H1 (cell line): Measurements from ENCODE around the gene SPAG4. TPM values are rescaled to one million over a fixed set of nuclear protein-coding genes. Genes with fewer than 3 reads are reported as not detected.

Experiments used
- CTCF ChIA-PET: fragments of 300-600 bp; sonication (Branson Sonifier 250); formaldehyde crosslinking; loops from one replicate; lab custom pipeline; 2021; ENCODE audit not compliant: partially characterized antibody; lab: Charles Lee
- POLR2A ChIA-PET: fragments of 300-600 bp; sonication (Branson Sonifier 250); formaldehyde crosslinking; loops from one replicate; lab custom pipeline; 2021; ENCODE audit warnings: inconsistent platforms; ENCODE audit not compliant: partially characterized antibody; lab: Charles Lee
- DNase-seq, 2 experiments: peaks; one replicate each; pipeline versions ENCODE4 v3.0.0 to v3.0.0-alpha.2; 2010 to 2022; ENCODE audit warnings: low spot score in 2 of 2, low read depth in 1 of 2, mixed read lengths in 1 of 2
- FAIRE-seq: peaks from 2 replicates; lab custom pipeline; 2011; peaks lifted over from hg19 to GRCh38; lab: Jason Lieb, UNC
- H2AFZ ChIP-seq: 2 replicates; pipeline ENCODE4 v1.8.1; 2012; ENCODE audit warnings: low read length, inconsistent platforms
- H2AK5ac ChIP-seq: 2 replicates; pipeline ENCODE4 v1.6.1; 2013; ENCODE audit warnings: low read depth, low read length
- H2BK120ac ChIP-seq: replicated peaks from 2 replicates; pipeline ENCODE3; 2013; ENCODE audit warnings: low read depth, low read length, inconsistent platforms
- H2BK12ac ChIP-seq: 2 replicates; pipeline ENCODE4 v1.6.1; 2013; ENCODE audit warnings: low read depth, low read length
- H2BK15ac ChIP-seq: 2 replicates; pipeline ENCODE4 v1.6.1; 2013; ENCODE audit warnings: low read length
- H2BK20ac ChIP-seq: 2 replicates; pipeline ENCODE4 v1.6.1; 2013; ENCODE audit warnings: low read length
- H2BK5ac ChIP-seq: 2 replicates; pipeline ENCODE4 v1.6.1; 2013; ENCODE audit warnings: low read depth, low read length
- H3K14ac ChIP-seq: 2 replicates; pipeline ENCODE4 v1.6.1; 2013; ENCODE audit warnings: inconsistent platforms; ENCODE audit not compliant: insufficient read length
- H3K18ac ChIP-seq: 2 replicates; pipeline ENCODE4 v1.6.1; 2013; ENCODE audit warnings: low read length; ENCODE audit errors: extremely low read depth
- H3K23ac ChIP-seq: 2 replicates; pipeline ENCODE4 v1.6.1; 2013; ENCODE audit warnings: inconsistent platforms; ENCODE audit not compliant: insufficient read length
- H3K23me2 ChIP-seq: 2 replicates; pipeline ENCODE4 v1.6.1; 2013; ENCODE audit warnings: low read depth, low read length
- H3K27ac ChIP-seq: 2 replicates; pipeline ENCODE4 v1.6.1; 2011; ENCODE audit warnings: low read depth, low read length, inconsistent platforms
- H3K27me3 ChIP-seq, 4 experiments: replicated peaks in 1 of 4; 1 replicate in 1 of 4; 2 replicates in 3 of 4; pipeline versions ENCODE4 v1.6.1 to v1.8.1; 2011 to 2013; ENCODE audit warnings: low read length in 3 of 4, mild to moderate bottlenecking in 3 of 4, inconsistent platforms in 2 of 4, mixed read lengths in 2 of 4, moderate library complexity in 1 of 4; ENCODE audit not compliant: control insufficient read depth in 3 of 4, insufficient read depth in 3 of 4; ENCODE audit errors: extremely low read depth in 1 of 4
- H3K36me3 ChIP-seq, 4 experiments: 2 replicates each; pipeline versions ENCODE4 v1.6.1 to v1.8.1; 2011 to 2013; ENCODE audit warnings: mild to moderate bottlenecking in 4 of 4, low read length in 3 of 4, moderate library complexity in 2 of 4, control low read depth in 1 of 4, inconsistent platforms in 1 of 4; ENCODE audit not compliant: insufficient read depth in 4 of 4, control insufficient read depth in 2 of 4
- H3K4ac ChIP-seq: replicated peaks from 2 replicates; pipeline ENCODE3; 2013; ENCODE audit warnings: low read length, low read depth, mixed read lengths, inconsistent platforms; ENCODE audit not compliant: insufficient read length
- H3K4me1 ChIP-seq, 4 experiments: replicated peaks in 1 of 4; 1 replicate in 1 of 4; 2 replicates in 3 of 4; pipeline versions ENCODE4 v1.6.1 to v1.8.1; 2011 to 2013; ENCODE audit warnings: low read length in 3 of 4, inconsistent platforms in 2 of 4, mixed read lengths in 1 of 4; ENCODE audit not compliant: insufficient read depth in 4 of 4, control insufficient read depth in 3 of 4
- H3K4me2 ChIP-seq, 2 experiments: 2 replicates each; pipeline versions ENCODE4 v1.6.1 to v1.8.1; 2011 to 2013; ENCODE audit warnings: low read depth in 2 of 2, low read length in 2 of 2, control low read depth in 1 of 2, inconsistent platforms in 1 of 2, mild to moderate bottlenecking in 1 of 2; ENCODE audit not compliant: insufficient read depth in 1 of 2
- H3K4me3 ChIP-seq, 4 experiments: fragments of 200-600, 300-600 bp in 1 of 4; sonication (generic), shearing (Covaris generic), sonication (Bioruptor Twin) in 1 of 4; 2 replicates each; pipeline versions ENCODE4 v1.5.1 to v1.8.1; 2011 to 2016; ENCODE audit warnings: low read length in 4 of 4, low read depth in 3 of 4, control low read depth in 2 of 4, inconsistent platforms in 2 of 4, mild to moderate bottlenecking in 2 of 4, mixed read lengths in 1 of 4, moderate library complexity in 1 of 4; ENCODE audit not compliant: insufficient read depth in 2 of 4; ENCODE audit errors: extremely low read depth in 1 of 4
- H3K56ac ChIP-seq: replicated peaks from 2 replicates; pipeline ENCODE3; 2013; ENCODE audit warnings: low read depth, mild to moderate bottlenecking, mixed read lengths, low read length, inconsistent platforms; ENCODE audit not compliant: insufficient read length
- H3K79me1 ChIP-seq: 2 replicates; pipeline ENCODE4 v1.6.1; 2013; ENCODE audit warnings: low read depth, low read length, control low read depth
- H3K79me2 ChIP-seq, 2 experiments: 2 replicates each; pipeline versions ENCODE4 v1.6.1 to v1.8.1; 2012 to 2013; ENCODE audit warnings: low read length in 2 of 2, mild to moderate bottlenecking in 2 of 2, inconsistent platforms in 1 of 2; ENCODE audit not compliant: insufficient read depth in 2 of 2, control insufficient read depth in 1 of 2
- H3K9ac ChIP-seq, 4 experiments: replicated peaks in 1 of 4; 1 replicate in 1 of 4; 2 replicates in 3 of 4; pipeline versions ENCODE4 v1.6.1 to v1.8.1; 2011 to 2013; ENCODE audit warnings: low read depth in 3 of 4, low read length in 3 of 4, control low read depth in 2 of 4, mild to moderate bottlenecking in 2 of 4, moderate library complexity in 2 of 4, inconsistent platforms in 1 of 4; ENCODE audit errors: extremely low read depth in 1 of 4
- H3K9me3 ChIP-seq, 2 experiments: 2 replicates each; pipeline versions ENCODE4 v1.6.1 to v1.8.1; 2012 to 2013; ENCODE audit warnings: mild to moderate bottlenecking in 2 of 2, moderate library complexity in 2 of 2, control low read depth in 1 of 2, inconsistent platforms in 1 of 2, low read depth in 1 of 2, low read length in 1 of 2, mixed read lengths in 1 of 2; ENCODE audit not compliant: insufficient read depth in 2 of 2
- H4K20me1 ChIP-seq, 2 experiments: replicated peaks in 1 of 2; 2 replicates each; pipeline versions ENCODE3 to v1.8.1; 2011 to 2013; ENCODE audit warnings: inconsistent platforms in 2 of 2, low read length in 2 of 2, mild to moderate bottlenecking in 1 of 2; ENCODE audit not compliant: insufficient read depth in 2 of 2, control insufficient read depth in 1 of 2
- H4K5ac ChIP-seq: 2 replicates; pipeline ENCODE4 v1.6.1; 2013; ENCODE audit warnings: low read length, low read depth, mixed read lengths, inconsistent platforms; ENCODE audit not compliant: insufficient read length
- H4K8ac ChIP-seq: 2 replicates; pipeline ENCODE4 v1.8.0; 2013; ENCODE audit warnings: mild to moderate bottlenecking, moderate library complexity, low read length, inconsistent platforms; ENCODE audit not compliant: insufficient read depth; ENCODE audit errors: extremely low read depth
- H4K91ac ChIP-seq: replicated peaks from 2 replicates; pipeline ENCODE3; 2013; ENCODE audit warnings: low read length, mixed read lengths, inconsistent platforms; ENCODE audit not compliant: insufficient read length
- CREB1 ChIP-seq: IDR thresholded peaks from 2 replicates; pipeline ENCODE4 v1.6.1; 2012; ENCODE audit warnings: inconsistent platforms
- GTF2F1 ChIP-seq: IDR thresholded peaks from 2 replicates; pipeline ENCODE4 v1.6.1; 2012; ENCODE audit warnings: low read depth, low read length, improper control_type of control experiment, borderline replicate concordance
- RAD21 ChIP-seq, 2 experiments: IDR thresholded peaks in 1 of 2; conservative IDR thresholded peaks in 1 of 2; 2 replicates each; pipeline ENCODE4 v1.6.1; 2011; ENCODE audit warnings: low read depth in 2 of 2, low read length in 2 of 2, improper control_type of control experiment in 1 of 2, inconsistent platforms in 1 of 2, mild to moderate bottlenecking in 1 of 2, moderate library complexity in 1 of 2
- TCF12 ChIP-seq: IDR thresholded peaks from 2 replicates; pipeline ENCODE4 v1.6.1; 2011; ENCODE audit warnings: low read depth, mild to moderate bottlenecking, low read length
- TEAD4 ChIP-seq: IDR thresholded peaks from 2 replicates; pipeline ENCODE4 v1.6.1; 2012; ENCODE audit warnings: low read depth, low read length, inconsistent platforms, mixed read lengths
- WGBS, 2 experiments: shearing (Covaris generic) in 1 of 2; methylation state at CpG; one replicate each; pipeline versions ENCODE4 v1.1.6 to v1.1.7; 2013 to 2015; ENCODE audit warnings: low lambda C conversion rate in 2 of 2, mixed read lengths in 2 of 2, inconsistent platforms in 1 of 2, low coverage in 1 of 2, missing lambda C conversion rate in 1 of 2; ENCODE audit not compliant: insufficient replicate concordance in 2 of 2, insufficient coverage in 1 of 2, insufficient read length in 1 of 2; ENCODE audit errors: extremely low coverage in 1 of 2, missing lambda C conversion rate in 1 of 2; 5-methylcytosine and 5-hydroxymethylcytosine counted together
- polyA plus RNA-seq, 7 experiments: library from polyadenylated mRNA; depleted of rRNA in 3 of 7; stranded (reverse) in 5 of 7; unstranded in 2 of 7; fragments of >200 nt in 5 of 7; fragments of 200-250 nt in 2 of 7; gene quantifications; 1 replicate in 5 of 7; 2 replicates in 1 of 7; 4 replicates in 1 of 7; pipeline versions ENCODE4 v1.2.1 to v1.2.3, GENCODE V29; 2011 to 2013; ENCODE audit warnings: missing spikeins in 2 of 7, mixed read lengths in 2 of 7
- total RNA-seq: library from RNA; stranded (reverse); fragmentation: NEBNext Ultra II Directional; extraction: Animal tissue kit (Norgen Biotek cat#: 25700); gene quantifications from 2 replicates; pipeline ENCODE4 v1.2.1, GENCODE V29; 2021
- TF ChIP-seq, protein P1 (sequence below), 3 experiments: IDR thresholded peaks; 1 replicate in 2 of 3; 2 replicates in 1 of 3; pipeline versions ENCODE4 v1.5.1 to v1.6.1; 2011; ENCODE audit warnings: low read length in 3 of 3, mild to moderate bottlenecking in 3 of 3, inconsistent platforms in 2 of 3, low read depth in 1 of 3, moderate library complexity in 1 of 3; ENCODE audit not compliant: insufficient read depth in 1 of 3; ENCODE audit errors: control extremely low read depth in 1 of 3
- TF ChIP-seq, protein P2 (sequence below): IDR thresholded peaks from 2 replicates; pipeline ENCODE4 v1.6.1; 2011; ENCODE audit warnings: low read depth, mild to moderate bottlenecking, low read length; ENCODE audit not compliant: insufficient read depth

The SPAG4 gene
- total and polyA plus RNA-seq, 2 of the 8 experiments (the other 6 are each of a cell fraction or from before 2014, with no cell fraction given) = 2.4 to 6.0 TPM

- WGBS, 2 experiments = 40% methylated on average over 2 of the region's 2 CpGs; no CpG with 5 or more reads in 1 of the 2 experiments
- ChIA-PET POLR2A (interaction anchor here (0.6 to 1.5 kb wide), 4 partner anchors 10 to 97 kb away, joined by 3 read pairs; no protein-coding TSS in a partner anchor), CTCF (interaction anchor here (0.6 to 2.1 kb wide), 11 partner anchors 10 to 98 kb away, joined by 3 to 20 read pairs (median 5); no protein-coding TSS in a partner anchor)
- H2BK5ac ChIP-seq = no peak overlapping the region
- no peaks in the 10 kb centered on the region for H3K36me3 ChIP-seq
- DNase-seq (no peak), FAIRE-seq (peak; percentile 81)
- no peaks in the 10 kb centered on the region for H3K79me2 ChIP-seq
- H3K27me3 ChIP-seq = no peaks in the 10 kb centered on the region
- no peak overlapping the region for H2AK5ac ChIP-seq
- H2BK12ac ChIP-seq = 0 out of 2 replicates have a peak overlapping the region, but pooled peaks have one; percentile 60
- H3K4me2 ChIP-seq = no peak overlapping the region
- H3K23ac ChIP-seq = no peak overlapping the region
- no peaks in the 10 kb centered on the region for H4K20me1 ChIP-seq
- H3K9me3 ChIP-seq = 0 out of 4 replicates have a peak, but pooled peaks cover 0 to 2% of the 10 kb centered on the region in 2 experiments
- H2BK20ac ChIP-seq = no peak overlapping the region
- H2BK15ac ChIP-seq = no peak overlapping the region
- H3K79me1 ChIP-seq = no peaks in the 10 kb centered on the region
- H3K14ac ChIP-seq = no peak overlapping the region
- no peak overlapping the region for H2AFZ ChIP-seq
- H2BK120ac ChIP-seq = no peak overlapping the region
- no peak overlapping the region for H3K18ac ChIP-seq
- no peaks in the 10 kb centered on the region for H3K23me2 ChIP-seq
- H4K91ac ChIP-seq = no peak overlapping the region
- no peak overlapping the region for H4K5ac ChIP-seq
- no peak overlapping the region for H3K4ac ChIP-seq
- no peaks in the 10 kb centered on the region for H3K4me1 ChIP-seq
- H3K27ac ChIP-seq = no peak overlapping the region
- no peak overlapping the region for H3K56ac ChIP-seq
- no peak overlapping the region for H3K4me3 ChIP-seq
- H3K9ac ChIP-seq = no peak overlapping the region; a peak in 1 of 7 replicates
- H4K8ac ChIP-seq = no peak overlapping the region
- TF ChIP-seq TEAD4 (peak; percentile 76; the same call in 1 of the 2 replicates), CREB1 (peak; percentile 40; the same call in 1 of the 2 replicates), RAD21 (IDR thresholded peaks at IDR 0.05 in 1 of 2, conservative IDR thresholded peaks at IDR 0.05 in 1 of 2; ENCODE audit: low read depth in 2 of 2, low read length in 2 of 2) (peak; percentile 47 to 66), GTF2F1 (no peak), TCF12 (0 out of 2 replicates have a peak, but pooled peaks have one; percentile 53)
- TF ChIP-seq, protein P1, sequence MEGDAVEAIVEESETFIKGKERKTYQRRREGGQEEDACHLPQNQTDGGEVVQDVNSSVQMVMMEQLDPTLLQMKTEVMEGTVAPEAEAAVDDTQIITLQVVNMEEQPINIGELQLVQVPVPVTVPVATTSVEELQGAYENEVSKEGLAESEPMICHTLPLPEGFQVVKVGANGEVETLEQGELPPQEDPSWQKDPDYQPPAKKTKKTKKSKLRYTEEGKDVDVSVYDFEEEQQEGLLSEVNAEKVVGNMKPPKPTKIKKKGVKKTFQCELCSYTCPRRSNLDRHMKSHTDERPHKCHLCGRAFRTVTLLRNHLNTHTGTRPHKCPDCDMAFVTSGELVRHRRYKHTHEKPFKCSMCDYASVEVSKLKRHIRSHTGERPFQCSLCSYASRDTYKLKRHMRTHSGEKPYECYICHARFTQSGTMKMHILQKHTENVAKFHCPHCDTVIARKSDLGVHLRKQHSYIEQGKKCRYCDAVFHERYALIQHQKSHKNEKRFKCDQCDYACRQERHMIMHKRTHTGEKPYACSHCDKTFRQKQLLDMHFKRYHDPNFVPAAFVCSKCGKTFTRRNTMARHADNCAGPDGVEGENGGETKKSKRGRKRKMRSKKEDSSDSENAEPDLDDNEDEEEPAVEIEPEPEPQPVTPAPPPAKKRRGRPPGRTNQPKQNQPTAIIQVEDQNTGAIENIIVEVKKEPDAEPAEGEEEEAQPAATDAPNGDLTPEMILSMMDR (IDR thresholded peaks at IDR 0.05; ENCODE audit: control extremely low read depth in 1 of 3, insufficient read depth in 1 of 3, low read depth in 1 of 3, low read length in 3 of 3) = peak; percentile 44 to 66 (median 57)
- TF ChIP-seq, protein P2, sequence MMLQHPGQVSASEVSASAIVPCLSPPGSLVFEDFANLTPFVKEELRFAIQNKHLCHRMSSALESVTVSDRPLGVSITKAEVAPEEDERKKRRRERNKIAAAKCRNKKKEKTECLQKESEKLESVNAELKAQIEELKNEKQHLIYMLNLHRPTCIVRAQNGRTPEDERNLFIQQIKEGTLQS = no peak
- TF ChIP-seq, all 59 proteins: peak for 5
These were observed 47.0 kb upstream of the SPAG4 start for GRCh38 chr20:35568645-35569044.
